Stimulated activated CD8-positive, alpha-beta memory T cell treated with anti-CD3 and anti-CD28 coated beads, Interleukin-7, amount 100 ng/mL, for 1 hour (primary cell): ENCODE measurements around the gene FAM222A.
A peak's percentile ranks its signal among the peaks of the same experiment; 100 is the strongest.

Experiments used
- DNase-seq, 2 donors: peaks; one replicate each; pipeline ENCODE4 v3.0.0-alpha.2; 2020; ENCODE audit warnings: low read depth in 2 of 2

FAM222A gene

DNA sequence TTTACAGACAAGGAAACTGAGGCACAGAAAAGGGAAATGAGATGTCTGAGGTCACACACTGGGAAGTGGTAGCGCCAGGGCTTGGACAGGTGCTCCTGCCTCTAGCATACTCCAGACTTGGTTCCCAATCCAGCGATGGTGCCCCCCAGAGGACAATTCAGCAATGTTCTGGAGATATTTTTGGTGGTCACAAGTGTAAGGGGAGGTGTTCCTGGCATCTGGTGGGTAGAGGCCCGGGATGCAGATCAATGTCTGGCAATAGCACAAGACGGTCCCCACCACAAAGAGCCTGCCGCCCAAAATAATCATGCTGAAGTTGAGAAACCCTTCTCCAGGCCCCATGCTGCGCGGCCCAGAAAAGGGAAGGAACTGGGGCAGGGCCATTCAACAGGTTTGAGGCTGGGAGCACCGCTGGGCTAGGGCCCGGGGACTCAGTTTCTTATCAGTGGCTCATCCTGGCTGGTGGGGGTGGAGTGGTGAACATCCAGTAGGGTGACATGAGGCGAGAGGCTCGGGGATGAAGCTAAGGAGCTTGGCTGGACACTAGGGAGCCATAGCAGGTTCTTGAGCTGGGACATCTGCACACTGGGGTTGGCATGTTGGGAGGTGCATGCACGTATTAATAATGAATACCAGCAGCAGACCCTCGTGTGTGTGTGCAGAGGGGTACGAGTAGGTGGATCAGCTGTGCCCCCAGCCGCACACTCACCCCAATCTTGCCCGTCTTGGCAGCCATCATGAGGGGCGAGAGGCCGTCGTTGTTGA, 84.5 kb downstream of the FAM222A start:
- DNase-seq = no peak

DNA sequence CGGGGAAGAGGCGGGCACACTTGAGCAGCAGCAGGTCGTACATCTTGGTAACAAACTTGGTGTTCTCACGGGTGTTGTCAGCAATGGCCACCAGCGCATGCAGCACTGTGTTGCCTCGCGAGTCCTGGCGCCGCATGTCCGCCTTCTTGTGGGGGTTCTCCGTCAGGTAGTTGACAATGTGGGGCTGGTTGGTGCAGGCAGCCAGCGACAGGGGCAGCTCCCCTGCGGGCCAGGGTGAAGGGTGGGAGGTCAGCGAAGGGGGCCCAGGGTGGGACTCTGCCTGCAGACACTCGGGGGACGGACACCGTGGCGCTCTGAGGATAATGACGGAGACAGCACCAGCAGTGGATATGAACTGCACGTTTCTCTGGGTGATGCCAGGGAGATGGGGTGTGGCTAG, 85.1 kb downstream of the FAM222A start:
- DNase-seq = no peak

DNA sequence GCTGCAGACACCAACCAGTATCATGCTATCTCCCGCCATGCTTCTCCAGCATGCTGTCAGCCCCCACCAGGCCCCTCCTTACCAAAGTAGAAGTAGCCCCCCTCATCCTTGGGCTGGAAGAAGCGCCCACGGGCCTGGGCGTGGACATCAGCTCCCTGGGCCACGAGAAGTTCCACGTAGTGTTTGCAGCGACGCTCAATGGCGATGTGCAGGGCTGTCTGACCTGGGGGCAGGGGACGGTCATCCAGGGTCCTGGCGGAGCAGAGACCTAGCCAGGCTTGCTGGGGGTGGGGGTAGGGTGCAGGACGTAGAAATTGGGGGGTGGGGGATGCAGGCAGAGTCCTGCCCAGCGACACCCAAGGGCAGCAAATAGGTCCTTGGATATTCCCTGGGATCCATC, 86.9 kb downstream of the FAM222A start:
- DNase-seq = no peak

GRCh38 chr12:109802828-109803227, 89.2 kb downstream of the FAM222A start:
- DNase-seq = no peak

DNA sequence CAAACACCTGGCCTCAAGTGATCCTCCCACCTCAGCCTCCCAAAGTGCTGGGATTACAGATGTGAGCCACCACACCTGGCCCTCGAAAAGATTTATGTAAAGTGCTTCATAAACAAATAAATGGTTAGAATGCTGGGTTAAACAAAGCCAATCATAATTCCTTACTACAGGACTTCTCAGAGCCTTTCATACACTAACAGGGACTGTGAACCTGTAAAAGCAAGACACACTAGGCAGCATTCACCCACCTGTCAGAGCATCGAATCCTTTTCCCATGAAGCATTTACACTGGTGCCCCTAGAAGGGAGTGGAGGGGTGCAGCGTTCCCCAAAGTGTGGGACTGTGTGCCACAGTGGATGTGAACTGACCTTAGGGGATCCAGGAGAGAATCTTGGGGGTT, 90.1 kb downstream of the FAM222A start:
- no peak for DNase-seq

DNA sequence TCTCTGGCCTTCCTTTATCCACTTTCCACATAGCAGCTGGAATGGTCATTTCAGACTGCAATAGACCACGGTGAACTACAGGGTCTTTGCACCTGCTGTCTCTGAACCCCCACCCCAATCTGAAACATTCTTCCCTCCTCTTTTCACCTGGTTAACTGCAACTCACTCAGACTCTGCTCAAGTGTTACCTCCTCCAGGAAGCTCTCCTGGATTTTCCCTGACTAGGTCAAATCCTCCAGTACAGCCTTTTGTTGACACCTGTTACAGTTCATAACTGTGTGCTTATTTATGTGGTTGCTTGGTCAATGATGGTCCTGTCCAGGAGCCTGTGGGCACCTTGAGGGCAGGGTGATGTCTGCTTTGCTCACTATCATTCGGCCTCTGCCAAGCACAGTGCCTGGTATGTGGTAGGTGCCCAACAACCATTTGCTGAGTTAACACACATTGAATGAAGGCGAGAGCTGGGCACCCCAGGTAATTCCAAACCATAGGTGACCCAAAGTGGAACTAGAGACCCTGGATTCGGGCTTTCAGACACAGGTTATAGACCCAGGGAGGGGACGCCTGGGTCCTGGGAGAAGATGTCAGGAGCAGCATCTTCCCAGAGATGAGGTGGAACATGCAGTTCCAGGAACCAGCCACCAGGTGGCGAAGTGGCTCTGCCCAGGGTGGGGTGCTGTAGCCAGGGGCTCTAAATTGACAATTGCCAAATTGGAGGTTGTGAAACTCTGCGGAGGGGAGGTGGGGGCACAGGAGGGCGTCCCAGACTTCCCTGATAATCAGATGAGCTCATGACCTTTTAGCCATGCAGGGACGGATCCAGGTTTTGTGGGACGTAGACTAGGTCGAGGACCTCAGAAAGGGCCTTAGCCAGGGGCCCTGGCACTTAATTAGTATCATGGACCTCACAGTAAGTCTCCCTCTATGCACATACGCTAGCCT, 91.5 kb downstream of the FAM222A start:
- peak; percentile 32 to 41 for DNase-seq

GRCh38 chr12:109807954-109808643, 94.5 kb downstream of the FAM222A start:
- no peak for DNase-seq

DNA sequence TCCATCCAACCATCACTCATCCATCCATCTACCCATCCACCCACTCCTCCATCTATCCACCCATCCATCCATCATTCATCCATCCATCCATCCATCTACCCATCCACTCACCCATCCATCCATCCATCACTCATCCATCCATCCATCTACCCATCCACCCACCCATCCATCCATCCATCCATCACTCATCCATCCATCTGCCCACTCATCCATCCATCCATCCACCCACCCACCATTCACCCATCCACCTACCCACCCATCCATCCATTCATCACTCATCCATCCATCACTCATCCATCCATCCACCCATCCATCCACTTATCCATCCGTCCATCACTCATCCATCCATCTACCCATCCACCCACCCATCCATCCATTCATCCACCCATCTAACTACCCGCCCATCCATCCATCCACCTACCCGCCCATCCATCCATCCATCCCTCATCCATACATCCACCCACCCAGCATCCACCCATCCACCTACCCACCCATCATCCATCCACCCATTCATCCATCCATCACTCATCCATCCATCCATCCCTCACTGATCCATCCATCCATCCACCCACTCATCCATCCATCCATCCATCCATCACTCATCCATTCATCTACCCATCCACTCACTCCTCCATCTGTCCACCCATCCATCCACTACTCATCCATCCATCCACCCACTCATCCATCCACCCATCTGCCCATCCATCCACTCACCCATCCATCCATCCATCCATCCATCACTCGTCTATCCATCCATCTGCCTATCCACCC, 95.4 kb downstream of the FAM222A start:
- DNase-seq = no peak

DNA sequence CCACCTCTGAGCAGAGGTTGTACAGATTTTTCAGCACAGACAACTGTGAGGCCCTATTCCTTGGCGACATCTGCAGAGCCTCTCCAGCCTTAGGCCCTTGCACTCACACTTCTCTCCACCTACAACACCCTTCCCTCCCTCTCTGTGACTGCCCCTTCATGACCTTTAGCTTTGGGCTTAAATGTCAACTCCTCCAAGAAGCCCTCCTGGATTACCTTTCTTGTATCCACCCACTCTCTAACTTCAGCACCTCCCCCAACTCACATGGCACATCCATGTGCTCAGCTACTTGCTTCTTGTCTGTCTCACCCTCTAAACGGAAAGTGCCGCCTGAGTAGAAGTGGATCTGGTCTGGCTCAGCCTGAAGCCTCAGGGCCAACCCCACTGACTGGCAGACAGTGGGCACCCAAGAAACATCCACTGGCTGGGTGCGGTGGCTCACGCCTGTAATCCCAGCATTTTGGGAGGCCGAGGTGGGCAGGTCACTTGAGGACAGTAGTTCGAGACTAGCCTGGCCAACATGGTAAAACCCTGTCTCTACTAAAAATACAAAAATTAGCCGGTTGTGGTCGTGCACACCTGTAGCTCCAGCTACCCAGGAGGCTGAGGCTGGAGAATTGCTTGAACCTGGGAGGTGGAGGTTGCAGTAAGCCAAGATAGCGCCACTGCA, 97.5 kb downstream of the FAM222A start:
- no peak for DNase-seq

DNA sequence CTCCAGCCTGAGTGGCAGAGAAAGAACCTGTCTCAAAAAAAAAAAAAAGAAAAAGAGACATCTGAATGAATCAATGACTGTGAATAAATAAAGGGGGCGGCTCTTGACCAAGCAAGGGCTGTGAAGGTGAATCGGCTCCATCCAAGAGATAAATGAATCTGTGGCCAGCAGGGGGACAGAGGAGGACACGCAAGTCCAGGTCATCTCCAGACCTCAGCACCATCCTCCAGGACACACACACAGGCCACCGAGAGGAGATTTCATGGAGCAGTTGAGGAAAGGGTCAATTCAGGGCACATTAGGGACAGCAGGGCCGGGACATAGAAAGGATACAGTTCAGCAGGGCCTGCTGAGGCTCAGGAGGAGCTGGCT, 98.0 kb downstream of the FAM222A start:
- DNase-seq = no peak

DNA sequence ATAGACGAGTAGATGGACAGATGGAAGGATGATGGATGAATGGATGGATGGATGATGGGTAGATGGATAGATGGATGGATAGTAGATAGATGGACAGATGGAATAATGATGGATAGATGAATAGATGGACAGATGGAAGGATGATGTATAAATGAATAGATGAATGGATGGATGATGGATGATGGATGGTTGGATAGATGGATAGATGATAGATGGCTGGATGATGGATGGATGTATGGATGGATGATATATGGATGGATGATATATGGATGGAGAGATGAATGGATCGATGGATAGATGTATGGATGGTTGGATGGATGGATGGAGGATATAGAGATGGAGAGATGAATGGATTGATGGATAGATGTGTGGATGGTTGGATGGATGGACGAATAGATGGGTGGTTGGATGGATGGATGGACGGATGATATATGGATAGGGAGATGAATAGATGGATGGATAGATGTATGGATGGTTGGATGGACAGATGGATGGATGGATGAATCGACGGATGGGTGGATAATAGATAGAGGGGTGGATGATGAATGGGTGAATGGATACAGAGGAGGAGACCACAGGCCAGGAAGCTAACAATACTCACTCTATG, 100.3 kb downstream of the FAM222A start:
- no peak for DNase-seq

DNA sequence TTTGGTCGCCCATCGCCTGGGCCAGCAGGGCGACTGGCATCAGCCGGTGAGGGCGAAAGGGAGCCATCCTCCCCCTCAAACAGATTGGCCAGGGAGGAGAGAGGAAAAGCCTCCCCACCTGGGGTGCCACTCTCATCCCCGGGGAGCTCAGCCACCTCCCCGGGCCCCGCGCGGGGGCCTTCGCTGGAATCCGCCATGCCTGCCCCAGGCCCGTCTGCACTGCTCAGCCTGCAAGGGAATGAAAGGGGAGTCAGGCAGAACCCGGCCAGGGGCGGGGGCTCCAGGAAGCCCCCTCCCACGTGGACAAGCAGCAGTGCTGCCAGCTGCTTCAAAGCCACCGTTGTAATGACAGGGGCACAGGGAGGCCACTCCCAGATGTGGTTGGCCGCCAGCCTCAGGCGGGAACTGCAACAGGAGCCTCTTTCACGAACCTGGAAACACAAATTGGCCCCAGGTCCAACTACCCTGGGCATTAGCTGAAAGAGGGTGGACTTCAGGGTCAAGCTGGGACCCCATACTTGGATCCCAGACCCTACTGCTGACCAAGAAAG, 101.0 kb downstream of the FAM222A start:
- DNase-seq = no peak

- no peak for DNase-seq
Observed at GRCh38 chr12:109815225-109815624, 101.6 kb downstream of the FAM222A start.

DNA sequence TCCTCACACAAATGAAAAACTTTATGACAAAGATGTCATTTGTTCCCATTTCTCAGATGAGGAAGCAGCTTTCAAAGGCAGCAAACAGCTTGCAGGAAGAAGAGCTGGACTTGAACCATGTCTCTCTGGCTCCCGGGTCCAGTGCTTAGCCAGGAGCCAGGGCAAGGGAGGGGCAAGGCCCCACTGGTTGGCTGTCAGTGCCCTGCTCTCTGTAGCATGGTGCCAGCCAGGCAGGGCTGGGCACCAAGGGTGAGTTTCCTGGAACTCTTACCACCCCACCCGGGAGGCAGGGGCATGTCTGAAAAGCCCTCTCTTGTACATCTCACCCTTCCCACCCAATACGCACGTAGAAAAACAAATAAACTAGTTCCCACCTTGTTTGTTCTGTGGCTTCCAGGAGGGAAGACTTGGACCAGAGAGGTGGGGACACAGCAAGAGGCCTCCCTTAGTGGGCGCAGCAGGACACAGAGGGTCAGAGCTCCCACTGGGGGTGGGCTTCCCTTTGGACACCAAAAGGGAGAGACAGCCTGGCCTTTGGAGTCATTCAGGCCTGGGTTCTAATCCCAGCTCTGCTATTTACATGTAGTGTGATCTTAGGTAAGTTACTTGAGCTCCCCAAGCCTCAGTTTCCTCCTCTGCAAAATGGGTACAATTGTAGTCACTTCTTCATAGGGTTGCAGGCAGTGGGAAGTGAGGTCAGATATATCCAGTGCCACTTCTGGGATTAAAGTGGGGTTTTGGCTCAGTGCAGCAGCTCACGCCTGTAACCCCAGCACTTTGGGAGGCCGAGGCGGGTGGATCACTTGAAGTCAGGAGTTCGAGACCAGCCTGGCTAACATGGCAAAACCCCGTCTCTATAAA, 102.4 kb downstream of the FAM222A start:
- DNase-seq = no peak

GRCh38 chr12:109816870-109817269, 103.2 kb downstream of the FAM222A start:
- no peak for DNase-seq

- DNase-seq = no peak
Observed at GRCh38 chr12:109817627-109818231, 104.1 kb downstream of the FAM222A start.

- DNase-seq = no peak
Observed at GRCh38 chr12:109818253-109818652, 104.6 kb downstream of the FAM222A start.

DNA sequence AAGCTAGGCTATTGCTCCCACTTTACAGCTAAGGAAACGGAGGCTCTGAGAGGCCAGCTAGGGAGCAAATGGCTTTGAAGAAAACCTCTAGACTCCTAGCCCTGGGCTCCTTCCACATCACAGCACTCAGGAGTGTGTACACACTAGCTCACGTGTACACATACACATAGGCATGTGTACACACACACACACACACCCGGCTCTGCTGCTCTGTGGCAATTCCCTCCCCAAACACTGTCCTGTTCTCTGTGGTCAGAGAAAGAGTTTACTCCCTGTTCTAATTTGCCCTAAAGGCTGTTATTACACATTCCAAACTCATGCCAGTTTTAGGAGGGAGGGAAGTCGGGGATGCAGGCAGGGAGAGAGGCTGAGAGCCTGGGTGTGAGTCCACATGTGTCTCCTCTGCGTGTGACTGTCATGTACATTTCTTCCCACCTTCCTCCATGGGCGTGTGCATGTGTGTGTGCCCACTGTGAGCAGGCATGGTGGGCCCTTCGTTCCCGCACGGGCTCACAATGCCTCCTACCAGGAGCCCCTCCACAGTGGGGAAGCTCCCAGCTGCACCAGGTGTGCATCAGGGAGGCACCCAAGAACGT, 105.4 kb downstream of the FAM222A start:
- DNase-seq = no peak
